ENCODE data around the gene CCDC169.

DNA sequence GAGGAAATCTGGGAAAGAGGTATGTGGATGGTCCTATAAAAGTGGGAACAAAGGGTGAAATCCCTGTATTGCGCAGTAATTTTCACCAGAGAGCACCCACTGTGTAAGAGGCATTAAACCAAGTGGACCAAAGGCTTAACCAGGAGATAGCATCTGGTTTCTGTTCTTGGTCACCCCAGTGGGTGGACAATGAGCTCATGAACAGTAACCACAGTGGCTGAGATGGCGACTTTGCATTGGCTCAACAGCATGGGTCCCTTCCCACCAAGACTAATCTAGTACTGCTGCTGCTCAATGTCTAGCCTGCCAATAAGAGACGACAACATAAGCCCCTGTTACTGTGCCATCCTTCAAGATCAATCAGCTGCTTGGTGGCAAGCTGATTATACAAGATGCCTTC is 36.6 kb downstream of the CCDC169 start:
- TF ChIP-seq POLR2A (IDR thresholded peaks at IDR 0.05): no peak
- no peak for TF ChIP-seq POLR2AphosphoS5 (IDR thresholded peaks at IDR 0.05)

All from spleen (tissue), 3 donors.